DMS153 treated with DMSO at 0.1 percent for 48 hours (cell line): Measurements from ENCODE around the gene FHOD1.

Experiments used
- DNase-seq: peaks from one replicate; lab custom pipeline; 2025; ENCODE audit not compliant: unreplicated experiment; lab: John Stamatoyannopoulos, UW

Gene FHOD1

GRCh38 chr16:67247192-67248072, at the start of gene FHOD1:
TSS of gene FHOD1 (minus strand) at chr16:67247481. CDS start at chr16:67247410, 71 bp downstream.
- peak; percentile 86 for DNase-seq

- DNase-seq: no peak
Observed at GRCh38 chr16:67296420-67296819, 49.1 kb upstream of the FHOD1 start.

DNA sequence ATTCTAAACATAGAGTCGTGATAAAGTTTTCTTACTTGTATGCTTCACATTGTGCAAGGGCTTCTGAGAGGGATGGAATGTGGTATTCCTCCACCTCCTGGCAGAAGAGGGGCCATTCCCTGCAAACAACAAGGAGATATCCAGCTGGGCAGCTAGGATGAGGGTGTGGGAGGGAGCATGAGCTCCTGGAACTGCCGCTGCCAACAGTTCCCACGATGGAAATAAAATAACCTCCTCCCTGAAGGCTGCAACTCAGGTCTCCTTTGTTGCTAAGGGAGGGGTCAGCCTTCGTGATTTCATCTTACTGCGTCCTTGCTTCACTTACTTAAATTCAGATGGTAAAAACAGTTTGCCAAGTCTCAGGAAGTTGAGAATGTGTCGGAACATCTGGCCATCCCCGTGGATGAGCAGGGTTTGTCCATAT, 47.7 kb upstream of the FHOD1 start:
- DNase-seq: no peak

DNA sequence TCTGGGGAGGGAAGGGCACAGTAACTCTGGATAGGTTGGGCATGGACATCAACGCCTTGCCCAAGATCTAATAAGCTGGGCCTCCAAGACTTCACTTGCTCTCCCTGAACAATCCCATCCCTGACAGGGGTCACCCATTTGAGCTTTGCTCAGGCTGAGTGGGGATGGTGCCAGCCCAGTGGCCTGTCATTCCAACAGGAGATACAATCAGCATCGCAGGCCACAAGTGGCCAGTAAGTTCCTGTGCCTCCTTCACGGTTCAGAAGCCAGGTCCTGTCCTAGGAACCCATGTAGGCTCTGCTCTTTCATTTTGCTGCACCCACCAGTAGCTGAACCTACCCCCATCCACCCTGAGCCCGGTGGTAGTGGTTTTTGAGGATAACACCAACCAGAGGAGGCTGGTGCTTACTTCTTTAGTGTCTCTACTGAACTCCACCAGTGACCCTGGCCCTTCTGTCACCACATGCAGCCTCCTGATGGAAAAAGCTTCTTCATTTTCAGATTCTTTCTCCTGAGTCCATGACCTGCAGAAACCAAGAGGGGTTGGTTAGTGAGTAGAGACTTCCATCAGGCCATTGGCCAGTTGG, 47.0 kb upstream of the FHOD1 start:
- DNase-seq: no peak

DNA sequence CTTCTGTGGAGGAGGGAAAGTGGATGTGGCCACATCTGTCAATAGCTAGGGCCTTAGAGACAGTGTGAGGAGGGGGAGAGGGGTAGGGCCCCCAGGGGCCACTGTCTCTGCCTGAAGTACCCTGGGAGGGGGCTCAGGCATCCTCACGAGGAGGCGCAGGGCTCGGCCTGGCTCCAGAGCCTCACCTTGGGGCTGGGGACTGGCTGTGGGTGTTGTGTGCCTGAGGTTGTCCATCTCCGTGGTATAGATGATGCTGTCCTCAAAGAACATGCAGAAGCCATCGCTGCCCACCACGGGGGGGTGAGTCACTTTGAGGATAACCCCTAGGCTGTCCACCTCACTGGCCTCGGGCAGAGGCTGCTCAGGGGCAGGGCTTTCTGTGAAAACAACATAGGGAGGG, 44.2 kb upstream of the FHOD1 start:
- no peak for DNase-seq

DNA sequence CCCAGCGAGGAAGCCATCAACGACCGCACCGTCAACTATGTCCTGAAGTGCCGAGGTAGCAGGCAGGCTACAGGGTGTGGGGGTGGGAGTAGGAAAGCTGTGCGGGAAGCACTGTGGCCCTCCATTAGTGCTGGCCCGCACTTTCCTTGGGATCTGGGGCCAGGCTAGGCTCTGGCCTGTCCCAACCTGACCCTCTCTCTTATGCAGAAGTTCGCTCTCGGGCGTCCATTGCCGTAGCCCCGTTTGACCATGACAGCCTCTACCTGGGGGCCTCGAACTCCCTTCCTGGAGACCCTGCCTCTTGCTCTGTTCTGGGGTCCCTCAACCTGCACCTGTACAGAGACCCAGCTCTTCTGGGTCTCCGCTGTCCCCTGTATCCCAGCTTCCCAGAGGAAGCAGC, 40.7 kb upstream of the FHOD1 start:
- DNase-seq: no peak

- DNase-seq: no peak
Observed at GRCh38 chr16:67286441-67287235, 39.4 kb upstream of the FHOD1 start.

DNA sequence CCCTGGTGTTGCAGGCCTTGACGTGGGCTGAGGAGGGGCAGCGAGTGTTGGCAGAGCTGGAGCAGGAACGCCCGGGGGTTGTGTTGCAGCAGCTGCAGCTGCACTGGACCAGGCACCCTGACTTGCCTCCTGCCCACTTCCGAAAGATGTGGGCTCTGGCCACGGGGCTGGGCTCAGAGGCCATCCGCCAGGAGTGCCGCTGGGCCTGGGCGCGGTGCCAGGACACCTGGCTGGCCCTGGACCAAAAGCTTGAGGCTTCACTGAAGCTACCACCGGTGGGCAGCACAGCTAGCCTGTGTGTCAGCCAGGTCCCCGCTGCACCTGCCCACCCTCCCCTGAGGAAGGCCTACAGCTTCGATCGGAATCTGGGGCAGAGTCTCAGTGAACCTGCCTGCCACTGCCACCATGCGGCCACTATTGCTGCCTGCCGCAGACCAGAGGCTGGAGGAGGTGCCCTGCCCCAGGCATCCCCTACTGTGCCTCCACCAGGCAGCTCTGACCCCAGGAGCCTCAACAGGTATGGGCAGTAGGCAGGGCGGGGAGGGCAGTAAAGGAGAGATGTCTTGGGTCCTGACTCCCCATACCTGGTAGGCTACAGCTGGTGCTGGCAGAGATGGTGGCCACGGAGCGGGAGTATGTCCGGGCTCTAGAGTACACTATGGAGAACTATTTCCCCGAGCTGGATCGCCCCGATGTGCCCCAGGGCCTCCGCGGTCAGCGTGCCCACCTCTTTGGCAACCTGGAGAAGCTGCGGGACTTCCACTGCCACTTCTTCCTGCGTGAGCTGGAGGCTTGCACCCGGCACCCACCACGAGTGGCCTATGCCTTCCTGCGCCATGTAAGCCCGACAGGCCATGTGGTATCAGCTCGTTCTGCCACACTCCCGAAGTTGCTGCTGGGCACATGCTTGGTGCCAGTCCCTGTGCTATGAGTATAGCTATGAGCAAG, 37.7 kb upstream of the FHOD1 start:
- peak; percentile 35 for DNase-seq

DNA sequence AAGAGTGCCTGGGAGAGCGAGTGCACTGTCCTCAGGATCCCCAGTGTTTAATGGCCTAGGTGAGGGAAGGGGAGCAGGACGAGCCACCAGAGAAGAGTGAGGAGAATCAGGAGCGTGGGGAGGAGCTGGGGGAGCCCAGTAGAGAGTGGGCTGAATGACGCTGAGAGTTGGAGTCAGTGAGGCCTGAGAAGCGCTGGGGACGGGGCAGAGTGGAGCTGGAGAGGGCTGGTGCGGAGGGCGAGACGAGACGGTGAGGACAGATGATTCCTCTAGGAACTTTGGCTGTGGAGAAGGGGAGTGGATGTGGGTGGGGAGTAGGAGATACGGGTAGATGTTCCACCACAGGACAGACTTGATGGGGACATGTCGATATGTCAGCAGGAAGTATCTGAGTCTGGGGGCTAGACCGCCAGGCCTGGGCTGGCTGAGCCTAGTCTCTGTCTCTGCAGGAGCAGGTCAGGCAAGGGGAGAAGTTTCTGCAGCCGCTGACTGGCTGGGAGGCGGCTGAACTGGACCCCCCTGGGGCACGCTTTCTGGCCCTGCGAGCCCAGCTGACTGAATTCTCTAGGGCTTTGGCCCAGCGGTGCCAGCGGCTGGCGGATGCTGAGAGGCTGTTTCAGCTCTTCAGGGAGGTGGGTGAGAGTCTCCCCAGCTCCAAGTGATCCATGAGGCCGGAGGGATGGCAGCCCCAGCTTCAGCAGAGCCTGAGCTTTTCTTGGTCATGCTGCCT, 36.7 kb upstream of the FHOD1 start:
- no peak for DNase-seq

DNA sequence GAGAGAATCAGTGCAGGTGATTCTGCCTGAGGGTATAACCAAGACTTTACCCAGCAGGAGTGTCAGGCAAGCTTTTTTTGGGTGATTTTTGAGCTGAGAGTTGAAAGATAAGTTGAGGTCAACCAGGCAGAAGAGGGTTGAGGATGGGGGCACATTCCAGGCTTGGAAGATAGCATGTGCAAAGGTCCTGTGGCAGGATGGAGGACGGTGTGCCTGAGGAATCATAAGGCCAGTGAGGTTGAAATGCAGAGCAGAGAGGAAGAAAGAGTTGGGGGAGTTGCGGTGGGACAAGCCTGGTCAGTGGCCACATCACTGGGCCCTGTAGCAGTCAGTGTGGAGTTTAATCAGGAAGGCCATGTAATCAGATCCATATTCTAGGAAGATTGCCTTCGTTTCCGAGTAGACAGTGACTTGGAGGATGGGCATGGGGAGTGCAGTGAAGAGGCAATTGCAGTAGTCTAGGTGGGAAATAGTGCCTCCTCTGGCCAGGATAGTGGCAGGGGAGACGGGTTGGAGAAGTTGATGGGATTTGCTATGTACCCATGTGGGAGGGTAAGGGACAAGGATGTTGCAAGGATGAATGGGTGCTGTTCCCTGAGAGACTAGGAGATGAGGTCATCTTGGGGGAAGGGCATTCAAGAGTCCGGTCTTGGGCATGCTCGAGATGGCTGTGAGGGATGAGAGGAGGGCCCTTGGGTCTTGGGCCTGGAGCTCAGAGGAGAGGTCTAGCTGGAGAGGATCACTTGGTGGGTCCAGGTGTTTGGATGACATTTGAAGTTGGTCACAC, 36.0 kb upstream of the FHOD1 start:
- DNase-seq: no peak

- no peak for DNase-seq
Observed at GRCh38 chr16:67282447-67282805, 35.1 kb upstream of the FHOD1 start.

- DNase-seq: no peak
Observed at GRCh38 chr16:67281536-67282446, 34.5 kb upstream of the FHOD1 start.

- no peak for DNase-seq
Observed at GRCh38 chr16:67280090-67281015, 33.1 kb upstream of the FHOD1 start.

- DNase-seq: peak; percentile 61
Observed at GRCh38 chr16:67279296-67280089, 32.2 kb upstream of the FHOD1 start, which contains the start of gene PLEKHG4. TSS of gene PLEKHG4 (plus strand) at chr16:67279532. CDS start at chr16:67280045, 513 bp downstream.

DNA sequence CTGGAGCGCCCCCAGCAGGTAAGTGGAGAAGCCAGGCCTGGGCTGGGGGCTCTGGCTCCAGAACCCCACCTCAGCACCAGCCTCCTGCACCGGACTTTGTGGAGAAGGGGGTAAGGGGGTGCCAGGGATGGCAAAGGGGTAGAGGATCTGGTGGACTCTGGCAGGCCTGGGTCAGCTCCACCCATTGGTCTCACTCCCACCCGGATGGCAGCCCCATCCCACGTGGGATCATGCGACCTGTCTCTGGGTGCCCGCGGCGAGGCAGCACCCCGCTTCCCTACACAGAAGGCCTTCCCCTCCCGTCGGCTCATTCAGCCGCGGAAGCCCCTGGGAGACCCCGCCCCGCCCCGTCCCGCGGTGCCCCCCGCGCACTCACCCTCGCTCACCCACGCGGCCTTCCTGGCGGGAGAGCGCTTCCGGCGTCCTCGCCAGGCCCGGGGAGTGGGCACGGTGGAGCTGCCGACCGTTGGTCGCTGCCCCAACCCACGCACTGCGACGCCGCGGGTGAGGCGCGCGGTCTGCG, 31.6 kb upstream of the FHOD1 start:
- DNase-seq: no peak
